NOMO-1 (cell line): ENCODE data around the gene HK2.
"Not testable (repeated sequence)": the region's sequence is repeated elsewhere in the genome, so short reads cannot be mapped to it uniquely, and the experiment has no call there.

Experiments
- DNase-seq, 2 experiments: peaks; one replicate each; lab custom pipeline; 2025; ENCODE audit not compliant: unreplicated experiment in 2 of 2; lab: John Stamatoyannopoulos, UW

The HK2 gene

GRCh38 chr2:74891136-74891764, 57.3 kb downstream of the HK2 start:
- no peak for DNase-seq

GRCh38 chr2:74891816-74892215, 57.9 kb downstream of the HK2 start:
- not testable (repeated sequence) for DNase-seq

DNA sequence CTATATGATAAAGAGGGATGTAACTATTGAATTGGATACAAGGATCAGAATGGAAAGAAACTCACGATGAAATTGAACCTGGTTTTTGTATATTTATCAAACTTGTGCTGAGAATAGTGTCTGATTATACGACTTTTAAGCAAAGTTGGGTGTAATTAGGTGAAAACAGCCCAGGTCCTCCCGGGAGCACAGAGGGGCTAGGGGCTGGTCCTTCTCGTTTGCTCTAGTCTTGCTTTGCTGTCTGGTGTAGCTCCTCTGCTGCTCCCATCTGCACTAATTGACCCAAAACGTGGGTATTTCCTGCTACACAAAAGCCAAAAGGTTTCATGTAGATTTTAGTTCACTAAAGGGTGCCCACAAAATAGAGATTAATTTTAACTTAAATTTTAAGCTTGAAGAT, 58.7 kb downstream of the HK2 start:
- no peak for DNase-seq

DNA sequence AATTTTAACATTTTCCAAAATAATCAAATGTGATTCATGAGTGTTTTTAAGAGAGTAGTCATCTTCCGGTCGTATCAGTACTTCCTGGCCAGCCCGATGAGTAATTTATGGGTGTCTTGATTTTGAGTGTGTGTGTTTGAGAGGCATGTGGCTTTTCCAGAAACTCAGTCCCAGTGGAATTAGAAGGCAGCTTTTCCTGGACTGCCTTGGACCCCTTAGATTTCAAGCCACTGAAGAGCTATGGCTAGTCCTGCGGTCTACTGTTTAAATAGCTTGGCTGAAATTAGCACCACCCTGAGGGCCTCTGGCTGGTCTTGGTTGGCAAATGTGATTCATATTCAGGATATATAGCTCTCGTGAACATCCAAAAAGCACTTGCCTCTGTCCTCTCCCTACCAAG, 59.4 kb downstream of the HK2 start:
- no peak for DNase-seq

GRCh38 chr2:74894272-74894981, 60.5 kb downstream of the HK2 start:
- DNase-seq = no peak

DNA sequence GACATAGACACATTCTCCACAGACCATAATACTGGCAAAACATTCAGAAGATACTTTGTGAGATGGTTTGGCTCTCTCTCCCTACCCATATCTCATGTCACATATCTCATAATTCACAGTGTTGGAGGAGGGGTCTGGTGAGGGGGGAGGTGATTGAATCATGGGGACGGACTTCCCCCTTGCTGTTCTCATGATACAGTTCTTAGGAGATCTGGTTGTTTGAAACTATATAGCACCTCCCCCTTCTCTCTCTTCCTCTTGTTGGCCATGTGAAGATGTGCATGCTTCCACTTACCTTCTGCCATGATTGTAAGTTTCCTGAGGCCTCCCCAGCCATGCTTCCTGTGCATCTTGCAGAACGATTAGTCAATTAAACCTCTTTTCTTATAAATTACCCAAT, 61.1 kb downstream of the HK2 start:
- DNase-seq = no peak

DNA sequence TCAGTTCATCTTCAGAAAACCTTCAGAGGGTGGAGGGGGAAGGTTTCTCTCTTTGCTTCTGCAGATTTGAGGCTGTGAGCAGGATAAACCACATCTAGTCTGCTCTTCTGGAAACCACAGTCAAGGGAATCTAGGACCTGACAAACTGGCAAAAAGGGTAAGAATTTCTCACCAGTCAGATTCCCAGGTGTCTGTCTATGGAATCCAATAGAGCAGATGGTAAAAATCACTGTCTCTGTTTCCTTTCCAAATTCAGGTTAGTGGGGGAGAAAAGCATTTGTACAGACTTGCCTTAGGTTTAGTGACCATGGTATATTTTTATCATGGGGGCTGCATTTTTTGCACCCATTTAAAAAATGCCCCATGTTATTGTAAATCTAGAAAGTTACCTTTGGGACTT, 62.3 kb downstream of the HK2 start:
- DNase-seq = no peak

- DNase-seq = not testable (repeated sequence)
Measured at GRCh38 chr2:74900225-74900624, 66.3 kb downstream of the HK2 start.

- DNase-seq = no peak
Measured at GRCh38 chr2:74902281-74902860, 68.4 kb downstream of the HK2 start.

- no peak for DNase-seq
Measured at GRCh38 chr2:74906395-74906794, 72.5 kb downstream of the HK2 start.

DNA sequence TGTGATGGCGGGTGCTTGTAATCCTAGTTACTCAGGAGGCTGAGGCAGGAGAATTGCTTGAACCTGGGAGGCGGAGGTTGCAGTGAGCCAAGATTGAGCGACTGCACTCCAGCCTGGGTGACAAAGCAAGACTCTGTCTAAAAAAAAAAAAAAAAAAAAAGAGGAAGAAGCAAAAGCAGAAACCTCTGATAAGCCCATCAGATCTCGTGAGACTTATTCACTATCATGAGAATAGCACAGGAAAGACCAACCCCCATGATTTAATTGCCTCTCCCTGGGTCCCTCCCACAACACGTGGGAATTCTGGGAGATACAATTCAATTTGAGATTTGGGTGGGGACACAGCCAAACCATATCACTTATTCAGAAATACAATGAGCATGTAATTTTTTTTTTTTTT, 73.6 kb downstream of the HK2 start:
- not testable (repeated sequence) for DNase-seq

DNA sequence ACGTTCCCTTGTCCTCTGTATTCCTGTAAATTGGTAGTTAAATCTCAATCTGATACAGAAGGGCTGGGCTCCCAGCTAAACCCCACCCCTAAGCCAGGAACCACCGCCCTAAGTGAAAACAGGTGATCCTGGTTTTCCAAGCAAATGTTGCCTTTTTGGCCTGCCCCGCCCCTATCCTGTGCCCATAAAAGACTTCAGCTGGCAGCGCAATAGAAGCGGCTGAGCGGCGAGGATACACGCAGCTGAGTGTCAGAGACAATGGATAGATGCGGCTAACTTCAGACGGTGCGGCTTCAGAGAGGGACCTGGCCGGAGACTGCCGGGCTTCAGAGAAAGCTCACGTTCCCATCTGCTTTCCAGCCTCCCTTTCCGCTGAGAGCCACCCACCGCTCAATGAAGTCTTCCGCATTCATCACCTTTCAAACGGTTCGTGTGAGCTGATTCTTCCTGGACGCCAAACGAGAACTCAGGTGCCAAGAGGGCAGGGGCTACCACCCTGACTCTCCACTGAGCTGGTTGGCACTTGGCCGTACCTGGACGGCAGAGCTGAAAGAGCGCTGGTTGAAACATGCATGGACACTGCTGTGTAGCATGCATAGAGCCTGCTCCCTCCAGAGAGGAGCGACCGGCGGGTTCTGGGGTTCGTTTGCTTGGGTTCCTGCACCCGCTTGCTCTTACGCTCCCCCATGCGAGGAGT, 75.0 kb downstream of the HK2 start:
- DNase-seq = no peak

DNA sequence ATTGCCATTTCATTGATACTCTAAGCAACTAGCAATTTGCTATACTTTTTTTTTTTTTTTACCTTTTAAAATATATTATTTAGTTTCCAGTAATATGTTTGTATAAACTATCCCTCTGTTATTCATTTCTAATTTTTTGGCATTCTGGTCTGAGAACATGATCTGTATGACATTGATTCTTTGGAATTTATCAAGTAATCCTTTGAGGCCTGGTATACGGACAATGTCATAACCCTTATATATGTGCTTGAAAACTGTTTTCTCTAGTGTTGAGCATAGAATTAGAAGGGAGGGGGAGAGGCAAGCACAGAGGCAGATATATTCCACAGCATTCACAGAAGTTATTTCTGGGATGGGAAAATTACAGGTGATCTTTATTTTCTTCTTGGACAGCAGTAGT, 76.3 kb downstream of the HK2 start:
- DNase-seq = no peak

DNA sequence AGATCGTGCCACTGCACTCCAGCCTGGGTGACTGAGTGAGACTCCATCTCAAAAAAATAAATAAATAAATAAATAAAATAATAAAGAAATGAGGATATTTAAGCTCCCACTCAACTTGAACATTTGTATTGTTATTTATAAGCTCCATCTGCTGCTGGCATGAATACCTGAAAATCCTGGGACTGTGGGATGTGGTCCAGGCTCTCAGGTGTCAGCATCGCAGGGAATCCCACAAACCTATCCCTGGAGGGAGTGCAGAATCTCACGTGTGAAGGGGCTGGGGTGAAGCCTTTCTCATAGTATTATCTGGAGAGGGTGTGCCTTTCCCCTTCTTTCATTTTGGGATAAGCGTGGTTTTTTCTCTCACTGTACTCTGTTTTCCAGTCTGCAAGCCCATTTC, 77.1 kb downstream of the HK2 start:
- no peak for DNase-seq

- DNase-seq = no peak
Measured at GRCh38 chr2:74915743-74916142, 81.8 kb downstream of the HK2 start.

GRCh38 chr2:74916394-74916793, 82.5 kb downstream of the HK2 start:
- no peak for DNase-seq

DNA sequence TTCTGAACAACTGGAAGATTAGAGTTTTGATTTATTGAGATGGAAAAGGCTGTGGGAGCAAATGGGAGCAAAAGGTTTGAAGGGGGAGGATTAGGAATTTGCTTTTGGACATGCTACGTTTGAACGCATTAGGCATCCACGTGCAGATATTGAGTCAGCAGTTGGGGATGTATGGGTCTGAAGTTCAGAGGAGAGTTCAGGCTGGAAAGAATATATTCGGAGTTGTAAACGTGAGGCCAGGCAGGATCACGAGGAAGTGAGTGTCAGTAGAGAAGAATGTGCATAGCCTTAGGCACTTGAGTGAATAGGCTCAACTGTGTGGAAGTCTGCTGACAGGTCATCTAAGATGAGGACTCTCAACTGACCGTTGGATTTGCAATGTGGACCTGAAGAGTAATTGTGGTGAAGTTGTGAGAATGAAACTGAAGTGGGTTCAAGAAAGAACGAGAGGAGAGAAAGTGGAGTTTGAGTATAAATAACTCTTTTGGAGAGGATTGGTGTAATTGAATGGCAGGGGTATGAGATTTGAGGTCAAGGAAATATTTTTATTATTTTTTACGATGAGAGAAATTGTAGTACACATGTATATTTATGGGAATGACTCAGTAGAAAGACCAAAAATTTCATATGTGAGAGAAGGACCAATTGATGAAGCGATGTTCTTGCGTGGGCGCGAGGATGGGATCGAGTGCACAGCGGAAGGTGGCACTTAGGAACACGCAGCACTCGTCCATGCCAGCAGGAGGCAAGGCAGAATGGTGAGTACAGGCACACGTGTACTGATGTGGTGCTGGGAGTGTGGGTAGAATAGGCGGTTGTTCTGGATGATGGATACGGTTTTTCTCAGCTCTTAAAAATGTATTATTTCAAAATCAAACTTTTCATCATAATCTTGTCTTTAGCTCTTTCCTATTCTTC, 84.0 kb downstream of the HK2 start:
- DNase-seq = no peak

DNA sequence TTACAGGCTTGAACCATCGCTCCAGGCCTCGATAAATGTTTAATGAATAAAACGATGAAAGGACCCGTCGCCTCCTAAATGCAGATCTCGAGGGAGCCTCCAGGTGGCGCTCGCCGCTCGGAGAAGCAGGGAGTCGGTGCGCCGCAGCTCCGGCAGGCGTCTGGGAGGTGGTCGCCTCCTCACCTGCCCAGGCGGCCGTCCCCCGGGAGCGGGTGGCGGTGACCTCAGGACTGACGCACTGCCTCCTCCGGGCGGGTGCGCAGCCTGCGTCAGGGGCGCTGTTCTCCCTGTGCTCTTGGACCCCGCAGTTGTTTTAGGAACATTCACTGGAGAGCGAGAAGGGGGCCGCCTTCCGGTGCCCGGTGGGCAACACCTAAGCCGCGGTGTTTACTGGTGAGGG, 85.9 kb downstream of the HK2 start:
- peak; percentile 27 to 35 for DNase-seq

DNA sequence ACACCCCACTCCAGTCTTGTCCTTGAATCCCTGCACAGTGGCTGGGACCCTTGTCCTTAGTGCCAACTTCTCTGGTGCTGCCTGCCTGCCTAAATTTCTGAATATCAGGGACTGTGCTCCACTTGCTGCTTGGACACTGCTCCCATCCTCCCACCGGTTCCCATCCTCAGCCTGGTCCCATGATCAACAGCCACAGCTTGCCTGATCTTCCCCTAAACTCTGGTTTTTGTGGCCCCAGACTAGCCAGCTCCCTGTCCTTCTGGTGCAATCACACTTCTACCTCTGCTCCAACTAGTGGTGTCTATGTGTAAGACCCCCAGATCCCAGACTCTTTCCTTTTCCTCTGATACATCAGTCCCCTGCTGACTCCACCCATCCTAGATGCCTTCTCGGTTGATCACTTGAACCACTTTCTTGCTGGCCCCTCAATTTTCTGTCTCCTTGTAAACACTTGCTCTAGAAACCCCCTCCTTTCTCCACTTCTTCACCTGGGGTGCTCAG, 87.4 kb downstream of the HK2 start:
- no peak for DNase-seq

DNA sequence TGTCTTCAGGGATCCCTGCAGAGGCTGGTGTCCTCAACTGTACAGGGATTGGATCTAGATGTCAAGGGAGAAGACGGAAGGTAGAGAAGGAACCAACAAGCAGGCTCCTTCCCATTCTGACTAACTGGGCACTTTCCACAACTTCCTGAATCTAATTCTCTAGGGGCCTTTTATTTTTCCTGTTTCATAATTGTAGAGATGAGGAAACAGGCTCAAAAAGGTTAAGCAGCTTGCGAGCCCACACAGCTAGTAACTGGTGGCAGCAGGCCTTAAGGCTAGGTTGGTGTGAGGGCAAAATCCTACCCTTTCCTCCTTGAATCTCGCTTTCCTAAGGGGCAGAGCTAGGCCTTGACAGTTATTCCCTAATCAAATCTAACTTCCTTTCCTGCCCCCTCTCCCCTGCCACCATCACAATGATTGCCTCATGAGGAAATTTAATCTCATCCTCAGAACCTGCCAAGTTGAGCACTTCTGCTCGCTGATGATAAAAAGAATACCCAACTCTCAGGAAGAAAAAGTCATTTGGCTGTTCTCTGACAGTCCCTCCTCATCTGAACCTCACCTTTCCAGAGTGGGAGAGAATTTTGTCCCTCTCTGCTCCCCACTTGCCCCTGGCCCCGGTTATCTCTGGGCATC, 88.8 kb downstream of the HK2 start:
- peak; percentile 81 to 87 for DNase-seq
